H1 (cell line): ENCODE data around the gene CCR3. TPM values are rescaled to one million over a fixed set of nuclear protein-coding genes. Genes with fewer than 3 reads are reported as not detected.

ENCODE experiments used
- BACH1 ChIP-seq: IDR thresholded peaks from 2 replicates; pipeline ENCODE4 v1.6.1; 2012; ENCODE audit warnings: low read length, improper control_type of control experiment
- CEBPB ChIP-seq: IDR thresholded peaks from 2 replicates; pipeline ENCODE4 v1.6.1; 2012; ENCODE audit warnings: low read depth, low read length
- GABPA ChIP-seq: IDR thresholded peaks from 2 replicates; pipeline ENCODE4 v1.6.1; 2011; ENCODE audit warnings: mild to moderate bottlenecking, low read length, moderate library complexity, borderline replicate concordance; ENCODE audit not compliant: insufficient read depth
- HDAC2 ChIP-seq, 2 experiments: fragments of 300-600 bp in 1 of 2; sonication (generic) in 1 of 2; IDR thresholded peaks; 2 replicates each; pipeline ENCODE4 v1.6.1; 2011 to 2012; ENCODE audit warnings: low read depth in 2 of 2, low read length in 2 of 2, mild to moderate bottlenecking in 2 of 2, moderate library complexity in 2 of 2, borderline replicate concordance in 1 of 2, inconsistent platforms in 1 of 2
- SAP30 ChIP-seq: fragments of 300-600 bp; sonication (generic); IDR thresholded peaks from 2 replicates; pipeline ENCODE4 v1.7.1; 2012; ENCODE audit warnings: low read length, moderate library complexity, mild to moderate bottlenecking, inconsistent platforms; ENCODE audit not compliant: insufficient read depth, insufficient replicate concordance
- polyA plus RNA-seq, 7 experiments: library from polyadenylated mRNA; depleted of rRNA in 3 of 7; stranded (reverse) in 5 of 7; unstranded in 2 of 7; fragments of >200 nt in 5 of 7; fragments of 200-250 nt in 2 of 7; gene quantifications; 1 replicate in 5 of 7; 2 replicates in 1 of 7; 4 replicates in 1 of 7; pipeline versions ENCODE4 v1.2.1 to v1.2.3, GENCODE V29; 2011 to 2013; ENCODE audit warnings: missing spikeins in 2 of 7, mixed read lengths in 2 of 7
- total RNA-seq: library from RNA; stranded (reverse); fragmentation: NEBNext Ultra II Directional; extraction: Animal tissue kit (Norgen Biotek cat#: 25700); gene quantifications from 2 replicates; pipeline ENCODE4 v1.2.1, GENCODE V29; 2021
- TF ChIP-seq, protein P1 (sequence below): fragments of 300-600 bp; sonication (generic); IDR thresholded peaks from 2 replicates; pipeline ENCODE4 v1.7.1; 2012; ENCODE audit warnings: low read length, moderate library complexity, mild to moderate bottlenecking, inconsistent platforms; ENCODE audit not compliant: insufficient replicate concordance
- TF ChIP-seq, protein P2 (sequence below), 3 experiments: IDR thresholded peaks; 1 replicate in 2 of 3; 2 replicates in 1 of 3; pipeline versions ENCODE4 v1.5.1 to v1.6.1; 2011; ENCODE audit warnings: low read length in 3 of 3, mild to moderate bottlenecking in 3 of 3, inconsistent platforms in 2 of 3, low read depth in 1 of 3, moderate library complexity in 1 of 3; ENCODE audit not compliant: insufficient read depth in 1 of 3; ENCODE audit errors: control extremely low read depth in 1 of 3

Gene CCR3
- total and polyA plus RNA-seq, 2 of the 8 experiments (the other 6 are each of a cell fraction or from before 2014, with no cell fraction given), result not detected

DNA sequence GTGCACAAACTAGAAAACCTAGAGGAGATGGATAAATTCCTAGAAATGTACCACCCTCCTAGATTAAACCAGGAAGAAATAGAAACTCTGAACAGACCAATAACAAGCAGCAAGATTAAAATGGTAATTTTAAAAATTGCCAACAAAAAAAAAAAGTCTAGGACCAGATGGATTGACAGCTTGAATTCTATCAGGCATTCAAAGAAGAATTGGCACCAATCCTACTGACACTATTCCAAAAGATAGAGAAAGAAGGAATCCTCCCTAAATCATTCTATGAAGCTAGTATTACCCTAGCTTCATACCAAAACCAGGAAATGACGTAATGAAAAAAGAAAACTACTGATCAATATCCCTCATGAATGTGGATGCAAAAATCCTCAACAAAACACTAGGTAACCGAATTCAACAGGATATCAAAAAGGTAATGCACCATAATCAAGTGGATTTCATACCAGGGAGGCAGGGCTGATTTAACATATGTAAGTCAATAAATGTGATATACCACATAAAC lies 24.0 kb upstream of the CCR3 start (continued):
- TF ChIP-seq, protein P1, sequence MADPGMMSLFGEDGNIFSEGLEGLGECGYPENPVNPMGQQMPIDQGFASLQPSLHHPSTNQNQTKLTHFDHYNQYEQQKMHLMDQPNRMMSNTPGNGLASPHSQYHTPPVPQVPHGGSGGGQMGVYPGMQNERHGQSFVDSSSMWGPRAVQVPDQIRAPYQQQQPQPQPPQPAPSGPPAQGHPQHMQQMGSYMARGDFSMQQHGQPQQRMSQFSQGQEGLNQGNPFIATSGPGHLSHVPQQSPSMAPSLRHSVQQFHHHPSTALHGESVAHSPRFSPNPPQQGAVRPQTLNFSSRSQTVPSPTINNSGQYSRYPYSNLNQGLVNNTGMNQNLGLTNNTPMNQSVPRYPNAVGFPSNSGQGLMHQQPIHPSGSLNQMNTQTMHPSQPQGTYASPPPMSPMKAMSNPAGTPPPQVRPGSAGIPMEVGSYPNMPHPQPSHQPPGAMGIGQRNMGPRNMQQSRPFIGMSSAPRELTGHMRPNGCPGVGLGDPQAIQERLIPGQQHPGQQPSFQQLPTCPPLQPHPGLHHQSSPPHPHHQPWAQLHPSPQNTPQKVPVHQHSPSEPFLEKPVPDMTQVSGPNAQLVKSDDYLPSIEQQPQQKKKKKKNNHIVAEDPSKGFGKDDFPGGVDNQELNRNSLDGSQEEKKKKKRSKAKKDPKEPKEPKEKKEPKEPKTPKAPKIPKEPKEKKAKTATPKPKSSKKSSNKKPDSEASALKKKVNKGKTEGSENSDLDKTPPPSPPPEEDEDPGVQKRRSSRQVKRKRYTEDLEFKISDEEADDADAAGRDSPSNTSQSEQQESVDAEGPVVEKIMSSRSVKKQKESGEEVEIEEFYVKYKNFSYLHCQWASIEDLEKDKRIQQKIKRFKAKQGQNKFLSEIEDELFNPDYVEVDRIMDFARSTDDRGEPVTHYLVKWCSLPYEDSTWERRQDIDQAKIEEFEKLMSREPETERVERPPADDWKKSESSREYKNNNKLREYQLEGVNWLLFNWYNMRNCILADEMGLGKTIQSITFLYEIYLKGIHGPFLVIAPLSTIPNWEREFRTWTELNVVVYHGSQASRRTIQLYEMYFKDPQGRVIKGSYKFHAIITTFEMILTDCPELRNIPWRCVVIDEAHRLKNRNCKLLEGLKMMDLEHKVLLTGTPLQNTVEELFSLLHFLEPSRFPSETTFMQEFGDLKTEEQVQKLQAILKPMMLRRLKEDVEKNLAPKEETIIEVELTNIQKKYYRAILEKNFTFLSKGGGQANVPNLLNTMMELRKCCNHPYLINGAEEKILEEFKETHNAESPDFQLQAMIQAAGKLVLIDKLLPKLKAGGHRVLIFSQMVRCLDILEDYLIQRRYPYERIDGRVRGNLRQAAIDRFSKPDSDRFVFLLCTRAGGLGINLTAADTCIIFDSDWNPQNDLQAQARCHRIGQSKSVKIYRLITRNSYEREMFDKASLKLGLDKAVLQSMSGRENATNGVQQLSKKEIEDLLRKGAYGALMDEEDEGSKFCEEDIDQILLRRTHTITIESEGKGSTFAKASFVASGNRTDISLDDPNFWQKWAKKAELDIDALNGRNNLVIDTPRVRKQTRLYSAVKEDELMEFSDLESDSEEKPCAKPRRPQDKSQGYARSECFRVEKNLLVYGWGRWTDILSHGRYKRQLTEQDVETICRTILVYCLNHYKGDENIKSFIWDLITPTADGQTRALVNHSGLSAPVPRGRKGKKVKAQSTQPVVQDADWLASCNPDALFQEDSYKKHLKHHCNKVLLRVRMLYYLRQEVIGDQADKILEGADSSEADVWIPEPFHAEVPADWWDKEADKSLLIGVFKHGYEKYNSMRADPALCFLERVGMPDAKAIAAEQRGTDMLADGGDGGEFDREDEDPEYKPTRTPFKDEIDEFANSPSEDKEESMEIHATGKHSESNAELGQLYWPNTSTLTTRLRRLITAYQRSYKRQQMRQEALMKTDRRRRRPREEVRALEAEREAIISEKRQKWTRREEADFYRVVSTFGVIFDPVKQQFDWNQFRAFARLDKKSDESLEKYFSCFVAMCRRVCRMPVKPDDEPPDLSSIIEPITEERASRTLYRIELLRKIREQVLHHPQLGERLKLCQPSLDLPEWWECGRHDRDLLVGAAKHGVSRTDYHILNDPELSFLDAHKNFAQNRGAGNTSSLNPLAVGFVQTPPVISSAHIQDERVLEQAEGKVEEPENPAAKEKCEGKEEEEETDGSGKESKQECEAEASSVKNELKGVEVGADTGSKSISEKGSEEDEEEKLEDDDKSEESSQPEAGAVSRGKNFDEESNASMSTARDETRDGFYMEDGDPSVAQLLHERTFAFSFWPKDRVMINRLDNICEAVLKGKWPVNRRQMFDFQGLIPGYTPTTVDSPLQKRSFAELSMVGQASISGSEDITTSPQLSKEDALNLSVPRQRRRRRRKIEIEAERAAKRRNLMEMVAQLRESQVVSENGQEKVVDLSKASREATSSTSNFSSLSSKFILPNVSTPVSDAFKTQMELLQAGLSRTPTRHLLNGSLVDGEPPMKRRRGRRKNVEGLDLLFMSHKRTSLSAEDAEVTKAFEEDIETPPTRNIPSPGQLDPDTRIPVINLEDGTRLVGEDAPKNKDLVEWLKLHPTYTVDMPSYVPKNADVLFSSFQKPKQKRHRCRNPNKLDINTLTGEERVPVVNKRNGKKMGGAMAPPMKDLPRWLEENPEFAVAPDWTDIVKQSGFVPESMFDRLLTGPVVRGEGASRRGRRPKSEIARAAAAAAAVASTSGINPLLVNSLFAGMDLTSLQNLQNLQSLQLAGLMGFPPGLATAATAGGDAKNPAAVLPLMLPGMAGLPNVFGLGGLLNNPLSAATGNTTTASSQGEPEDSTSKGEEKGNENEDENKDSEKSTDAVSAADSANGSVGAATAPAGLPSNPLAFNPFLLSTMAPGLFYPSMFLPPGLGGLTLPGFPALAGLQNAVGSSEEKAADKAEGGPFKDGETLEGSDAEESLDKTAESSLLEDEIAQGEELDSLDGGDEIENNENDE, result no peak
- TF ChIP-seq BACH1, result no peak
- no peak for TF ChIP-seq GABPA
- TF ChIP-seq, protein P2, sequence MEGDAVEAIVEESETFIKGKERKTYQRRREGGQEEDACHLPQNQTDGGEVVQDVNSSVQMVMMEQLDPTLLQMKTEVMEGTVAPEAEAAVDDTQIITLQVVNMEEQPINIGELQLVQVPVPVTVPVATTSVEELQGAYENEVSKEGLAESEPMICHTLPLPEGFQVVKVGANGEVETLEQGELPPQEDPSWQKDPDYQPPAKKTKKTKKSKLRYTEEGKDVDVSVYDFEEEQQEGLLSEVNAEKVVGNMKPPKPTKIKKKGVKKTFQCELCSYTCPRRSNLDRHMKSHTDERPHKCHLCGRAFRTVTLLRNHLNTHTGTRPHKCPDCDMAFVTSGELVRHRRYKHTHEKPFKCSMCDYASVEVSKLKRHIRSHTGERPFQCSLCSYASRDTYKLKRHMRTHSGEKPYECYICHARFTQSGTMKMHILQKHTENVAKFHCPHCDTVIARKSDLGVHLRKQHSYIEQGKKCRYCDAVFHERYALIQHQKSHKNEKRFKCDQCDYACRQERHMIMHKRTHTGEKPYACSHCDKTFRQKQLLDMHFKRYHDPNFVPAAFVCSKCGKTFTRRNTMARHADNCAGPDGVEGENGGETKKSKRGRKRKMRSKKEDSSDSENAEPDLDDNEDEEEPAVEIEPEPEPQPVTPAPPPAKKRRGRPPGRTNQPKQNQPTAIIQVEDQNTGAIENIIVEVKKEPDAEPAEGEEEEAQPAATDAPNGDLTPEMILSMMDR (IDR thresholded peaks at IDR 0.05; ENCODE audit: control extremely low read depth in 1 of 3, insufficient read depth in 1 of 3, low read depth in 1 of 3, low read length in 3 of 3), result no peak
- TF ChIP-seq SAP30, result no peak
- no peak for TF ChIP-seq HDAC2 (IDR thresholded peaks at IDR 0.05; ENCODE audit: borderline replicate concordance in 1 of 2, low read depth in 2 of 2, low read length in 2 of 2)
- TF ChIP-seq CEBPB, result no peak
